Cerebellar nuclear complex (tissue), 1 donor: ENCODE measurements around the gene EP300.
"Not testable (repeated sequence)": the region's sequence is repeated elsewhere in the genome, so short reads cannot be mapped to it uniquely, and the experiment has no call there.

Source experiments
- DNase-seq, 2 experiments: peaks; one replicate each; lab custom pipeline; 2025; lab: John Stamatoyannopoulos, UW

Gene EP300

GRCh38 chr22:41147722-41148121, 55.3 kb downstream of the EP300 start:
- DNase-seq, result no peak

GRCh38 chr22:41152902-41153301, 60.5 kb downstream of the EP300 start:
- DNase-seq, result no peak

GRCh38 chr22:41157083-41157482, 64.7 kb downstream of the EP300 start:
- no peak for DNase-seq

- no peak for DNase-seq
Measured at GRCh38 chr22:41169157-41169556, 76.8 kb downstream of the EP300 start.

- DNase-seq, result no peak
Measured at GRCh38 chr22:41171996-41172395, 79.6 kb downstream of the EP300 start.

- DNase-seq, result no peak
Measured at GRCh38 chr22:41175546-41175945, 83.2 kb downstream of the EP300 start.

- DNase-seq, result no peak
Measured at GRCh38 chr22:41177040-41177621, 84.7 kb downstream of the EP300 start.

GRCh38 chr22:41177622-41178424, 85.4 kb downstream of the EP300 start:
- no peak for DNase-seq

GRCh38 chr22:41178425-41178975, 86.1 kb downstream of the EP300 start:
- DNase-seq, result peak in 1 of 2 experiments; percentile 22

- DNase-seq, result not testable (repeated sequence)
Measured at GRCh38 chr22:41180362-41180761, 88.0 kb downstream of the EP300 start.

GRCh38 chr22:41180926-41181325, 88.5 kb downstream of the EP300 start:
- DNase-seq, result no peak

GRCh38 chr22:41181349-41182241, 89.2 kb downstream of the EP300 start:
- DNase-seq, result no peak

GRCh38 chr22:41184679-41185078, 92.3 kb downstream of the EP300 start:
- DNase-seq, result no peak

GRCh38 chr22:41191467-41191866, 99.1 kb downstream of the EP300 start:
- DNase-seq, result no peak

GRCh38 chr22:41193829-41194228, 101.4 kb downstream of the EP300 start:
- no peak for DNase-seq

GRCh38 chr22:41197038-41197972, 104.9 kb downstream of the EP300 start:
- peak in 1 of 2 experiments; percentile 11 for DNase-seq

GRCh38 chr22:41198027-41198580, 105.7 kb downstream of the EP300 start:
- DNase-seq, result no peak

GRCh38 chr22:41201141-41201540, 108.7 kb downstream of the EP300 start:
- DNase-seq, result no peak

- DNase-seq, result no peak
Measured at GRCh38 chr22:41203118-41203517, 110.7 kb downstream of the EP300 start.

GRCh38 chr22:41204066-41204465, 111.7 kb downstream of the EP300 start:
- DNase-seq, result no peak
